Nephron progenitor cell (in vitro differentiated cells): ENCODE data around the gene ZBTB20.
A peak's percentile ranks its signal among the peaks of the same experiment; 100 is the strongest.

Experiments used
- DNase-seq: peaks from one replicate; pipeline ENCODE4 v3.0.0; 2021
- H3K27ac Mint-ChIP-seq: 2 replicates; pipeline ENCODE4 v1.8.0; 2021; ENCODE audit warnings: mild to moderate bottlenecking, moderate library complexity, mixed read lengths
- H3K27me3 Mint-ChIP-seq: 2 replicates; pipeline ENCODE4 v1.8.0; 2021; ENCODE audit warnings: mild to moderate bottlenecking, low read depth, mixed read lengths; ENCODE audit not compliant: poor library complexity
- H3K36me3 Mint-ChIP-seq: 2 replicates; pipeline ENCODE4 v1.8.0; 2021; ENCODE audit warnings: low read depth, mixed read lengths
- H3K4me1 Mint-ChIP-seq: 2 replicates; pipeline ENCODE4 v1.8.0; 2021; ENCODE audit warnings: mixed read lengths
- H3K4me3 Mint-ChIP-seq: 2 replicates; pipeline ENCODE4 v1.8.0; 2021; ENCODE audit warnings: mild to moderate bottlenecking, moderate library complexity, mixed read lengths
- H3K9me3 Mint-ChIP-seq: 2 replicates; pipeline ENCODE4 v1.8.0; 2021; ENCODE audit warnings: mild to moderate bottlenecking, moderate library complexity, mixed read lengths
- CTCF ChIP-seq: fragments of 200-600 bp; sonication (generic); IDR thresholded peaks from 2 replicates; pipeline ENCODE4 v1.5.0; 2021; ENCODE audit warnings: antibody characterized with exemption

Gene ZBTB20

GRCh38 chr3:115108614-115109013 lies 38.5 kb downstream of the ZBTB20 start:
- Mint-ChIP-seq H3K27me3 (no peaks in the 10 kb centered on the region), H3K9me3 (peaks cover 10% of the 10 kb centered on the region), H3K27ac (no peak overlapping the region), H3K36me3 (peaks cover 10% of the 10 kb centered on the region), H3K4me1 (no peaks in the 10 kb centered on the region), H3K4me3 (no peak overlapping the region)
- no peak for TF ChIP-seq CTCF
- DNase-seq = no peak

- H3K36me3 Mint-ChIP-seq = peaks cover 17% of the 10 kb centered on the region
- no peak overlapping the region for H3K4me3 Mint-ChIP-seq
- DNase-seq = no peak
- H3K9me3 Mint-ChIP-seq = peaks cover 16% of the 10 kb centered on the region
- no peak for TF ChIP-seq CTCF
- no peaks in the 10 kb centered on the region for H3K27me3 Mint-ChIP-seq
- peaks cover 25% of the 10 kb centered on the region for H3K4me1 Mint-ChIP-seq
- no peak overlapping the region for H3K27ac Mint-ChIP-seq
Measured at GRCh38 chr3:115102046-115102445, 45.0 kb downstream of the ZBTB20 start.

GRCh38 chr3:115100806-115101205 lies 46.3 kb downstream of the ZBTB20 start:
- peaks cover 17% of the 10 kb centered on the region for H3K36me3 Mint-ChIP-seq
- no peaks in the 10 kb centered on the region for H3K27me3 Mint-ChIP-seq
- DNase-seq = no peak
- H3K9me3 Mint-ChIP-seq = peaks cover 16% of the 10 kb centered on the region
- H3K27ac Mint-ChIP-seq = no peak overlapping the region
- no peak overlapping the region for H3K4me3 Mint-ChIP-seq
- H3K4me1 Mint-ChIP-seq = peaks cover 25% of the 10 kb centered on the region
- no peak for TF ChIP-seq CTCF

- Mint-ChIP-seq H3K9me3 (peaks cover 16% of the 10 kb centered on the region), H3K4me3 (peak overlapping the region; percentile 79), H3K4me1 (peaks cover 25% of the 10 kb centered on the region), H3K36me3 (peaks cover 17% of the 10 kb centered on the region), H3K27ac (peak overlapping the region; percentile 46), H3K27me3 (no peaks in the 10 kb centered on the region)
- no peak for TF ChIP-seq CTCF
- no peak for DNase-seq
Measured at GRCh38 chr3:115099986-115100571, 47.0 kb downstream of the ZBTB20 start.

GRCh38 chr3:115099134-115099985 lies 47.7 kb downstream of the ZBTB20 start:
- Mint-ChIP-seq H3K9me3 (peaks cover 12% of the 10 kb centered on the region), H3K27ac (peak overlapping the region; percentile 0), H3K4me1 (peaks cover 25% of the 10 kb centered on the region), H3K36me3 (peaks cover 13% of the 10 kb centered on the region), H3K4me3 (peak overlapping the region; percentile 79), H3K27me3 (no peaks in the 10 kb centered on the region)
- no peak for DNase-seq
- TF ChIP-seq CTCF = no peak
